Psoas muscle (tissue), 8 donors: ENCODE measurements around the gene RAI1. TPM values are rescaled to one million over a fixed set of nuclear protein-coding genes. Genes with fewer than 3 reads are reported as not detected.

Experiments
- ATAC-seq, 4 donors: fragments of 200-7000 bp; cut with Tn5 transposase; one replicate each; pipeline ENCODE4 v1.9.1; 2020; ENCODE audit warnings: moderate library complexity in 3 of 4, mild to moderate bottlenecking in 2 of 4
- DNase-seq, 2 donors: peaks; one replicate each; pipeline ENCODE4 v3.0.0-alpha.2; 2020
- H3K27ac ChIP-seq: fragments of 200-600 bp; one replicate; pipeline ENCODE4 v1.8.0; 2022
- H3K27me3 ChIP-seq, 3 donors: fragments of 200-600 bp in 1 of 3; one replicate each; pipeline versions ENCODE4 v1.6.1 to v1.8.0; 2013 to 2022; ENCODE audit warnings: low read length in 2 of 3, mild to moderate bottlenecking in 2 of 3, moderate library complexity in 1 of 3; ENCODE audit not compliant: insufficient read depth in 3 of 3
- H3K36me3 ChIP-seq, 2 donors: fragments of 200-600 bp in 1 of 2; one replicate each; pipeline versions ENCODE4 v1.6.1 to v1.8.0; 2013 to 2022; ENCODE audit warnings: low read depth in 1 of 2, mild to moderate bottlenecking in 1 of 2, moderate library complexity in 1 of 2; ENCODE audit not compliant: insufficient read depth in 1 of 2
- H3K4me1 ChIP-seq: fragments of 200-600 bp; one replicate; pipeline ENCODE4 v1.8.0; 2022
- H3K4me3 ChIP-seq: fragments of 200-600 bp; one replicate; pipeline ENCODE4 v1.8.0; 2022; ENCODE audit warnings: mild to moderate bottlenecking
- H3K9me3 ChIP-seq: fragments of 200-600 bp; one replicate; pipeline ENCODE4 v1.8.0; 2022
- CTCF ChIP-seq: fragments of 200-600 bp; IDR thresholded peaks from one replicate; pipeline ENCODE4 v1.8.0; 2022; ENCODE audit warnings: antibody characterized with exemption
- WGBS, 3 donors: extraction: QIAGEN DNeasy Blood & Tissue Kit; methylation state at CpG; one replicate each; pipeline versions ENCODE4 v1.1.6 to v1.1.7; 2013; 5-methylcytosine and 5-hydroxymethylcytosine counted together
- intact Hi-C, 2 donors: fragments of 100-400 bp; cut with DNase I; formaldehyde crosslinking; loops; one replicate each; pipeline versions ENCODE4 v1.11.0 to v1.14.2; 2022
- polyA plus RNA-seq, 3 donors: library from polyadenylated mRNA; stranded (reverse); fragments of 200-250 nt; gene quantifications; one replicate each; pipeline ENCODE4 v1.2.3, GENCODE V29; 2013
- total RNA-seq, 4 donors: library from RNA; stranded (reverse); fragmentation: NEBNext Ultra II Directional in 2 of 4; extraction: Animal tissue kit (Norgen Biotek cat#: 25700) in 2 of 4; gene quantifications; one replicate each; pipeline versions ENCODE4 v1.2.1 to v1.2.4, GENCODE V29; 2021 to 2023
- donor health status: healthy with polysubstance abuse.
- donor health status: DM: no; HTN: no; CAD: no; lungs with moderate emphysema.
- donor health status: Bipolar disorder and iron deficiency.
- donor health status: healthy.
- donor health status: DM: yes; HTN: yes; CAD: no.
- donor health status: DM: no; HTN: no; CAD: no.
- donor health status: DM: no; HTN: no; CAD: no.
- donor health status: DM: yes; HTN: yes; CAD: no.

Gene RAI1
- total and polyA plus RNA-seq, 7 donors = 4.0 to 9.0 (median 7.1) TPM

DNA sequence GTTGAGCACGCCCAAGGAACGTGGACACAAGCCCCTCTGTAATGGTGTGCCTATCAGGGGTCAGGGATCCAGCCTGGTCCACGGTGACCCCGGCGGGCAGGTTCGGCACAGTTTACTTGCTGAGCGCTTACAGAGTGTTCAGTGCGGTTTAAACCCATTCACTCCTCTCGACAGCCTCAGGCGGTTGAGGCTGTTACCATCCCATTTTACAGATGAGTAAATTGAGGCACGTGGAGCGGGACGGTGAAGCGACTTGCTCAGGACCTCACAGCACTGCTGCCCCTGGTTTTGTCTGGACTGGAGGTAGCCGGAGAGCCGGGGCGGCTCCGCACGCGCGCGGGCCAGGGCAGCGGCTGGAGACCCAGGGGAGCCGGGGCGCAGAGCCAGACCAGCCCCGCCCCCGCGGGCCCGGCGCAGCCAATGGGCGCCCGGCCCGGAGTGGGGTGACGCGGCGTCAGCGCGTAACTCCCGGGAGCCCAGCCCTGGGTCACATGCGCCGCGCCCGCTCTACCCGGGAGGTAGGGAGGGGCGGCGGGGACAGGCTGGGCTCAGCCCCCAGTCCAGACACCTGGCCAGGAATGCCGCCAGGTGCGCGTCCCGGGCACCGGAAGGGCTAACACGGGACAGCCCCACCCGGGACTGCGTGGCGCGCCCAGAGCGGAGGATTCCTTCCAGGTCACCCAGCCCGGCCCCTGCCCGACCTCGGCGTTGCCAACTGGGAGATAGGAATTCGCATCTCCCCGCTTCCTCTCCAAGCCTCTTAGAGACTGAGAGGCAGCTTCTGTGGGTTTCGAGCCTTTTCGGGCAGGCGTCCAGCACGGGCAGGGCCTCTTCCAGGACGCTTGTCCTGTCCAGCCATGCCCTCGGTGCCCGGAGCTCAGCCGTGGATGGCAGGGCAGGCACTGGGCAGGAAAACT lies 158.8 kb downstream of the RAI1 start:
- peak; percentile 73 to 79 (median 77) for ATAC-seq
- intact Hi-C loops = loop anchor here (1.0 to 2.0 kb wide), 2 partner anchors 15 to 28 kb away; no protein-coding TSS in a partner anchor

GRCh38 chr17:17840751-17841591 lies 159.7 kb downstream of the RAI1 start:
- Histone ChIP-seq H3K4me3 (peak overlapping the region; percentile 60), H3K9me3 (no peaks in the 10 kb centered on the region), H3K27ac (peak overlapping the region; percentile 100), H3K4me1 (peaks cover 51% of the 10 kb centered on the region), H3K27me3 (no peaks in the 10 kb centered on the region), H3K36me3 (no peaks in the 10 kb centered on the region)
- no peak for TF ChIP-seq CTCF
- 25 to 38% (median 33%) methylated on average over 7 of the region's 7 CpGs for WGBS, 3 donors
- intact Hi-C loops = loop anchor here (1.0 to 2.0 kb wide), 2 partner anchors 16 to 29 kb away; no protein-coding TSS in a partner anchor
- peak; percentile 7 to 14 (median 11) for ATAC-seq
- DNase-seq = no peak

More for the DNA sequence above, 158.8 kb downstream of the RAI1 start:
- Histone ChIP-seq H3K9me3 (no peaks in the 10 kb centered on the region), H3K36me3 (no peaks in the 10 kb centered on the region), H3K27me3 (no peaks in the 10 kb centered on the region), H3K4me1 (peaks cover 60% of the 10 kb centered on the region), H3K27ac (peak overlapping the region; percentile 100), H3K4me3 (peak overlapping the region; percentile 60)
- WGBS, 3 donors = 3 to 4% (median 3%) methylated on average over 53 to 71 of the region's 71 CpGs
- no peak for TF ChIP-seq CTCF
- DNase-seq = peak; percentile 90 to 94

DNA sequence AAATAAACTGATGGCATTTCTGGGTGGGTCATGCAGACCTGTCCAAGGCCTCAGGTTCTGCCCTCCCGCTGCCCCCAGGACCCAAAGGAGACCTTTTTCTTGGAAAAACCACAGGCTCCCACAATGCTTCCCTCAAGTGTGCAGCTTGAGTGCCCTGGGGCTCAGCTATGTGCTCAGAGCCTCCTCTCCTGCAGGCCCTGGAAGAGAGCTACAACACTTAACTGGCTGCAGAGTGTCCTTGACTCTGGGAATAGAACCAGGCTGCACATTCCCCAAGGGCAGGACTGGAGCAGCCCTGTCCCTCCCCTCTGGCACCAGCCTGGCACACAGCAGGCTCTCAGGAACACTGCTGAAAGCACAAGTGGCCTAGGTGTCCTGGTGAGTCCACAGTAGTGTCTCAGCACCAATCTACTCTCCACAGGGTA lies 160.4 kb downstream of the RAI1 start:
- Histone ChIP-seq H3K9me3 (no peaks in the 10 kb centered on the region), H3K36me3 (peaks cover 0 to 3% of the 10 kb centered on the region in 2 donors), H3K4me1 (peaks cover 51% of the 10 kb centered on the region), H3K27me3 (no peaks in the 10 kb centered on the region), H3K4me3 (no peak overlapping the region), H3K27ac (peak overlapping the region; percentile 100)
- TF ChIP-seq CTCF = no peak
- intact Hi-C loops = loop anchor here in 1 of 2 donors (2.0 kb wide), 1 partner anchor 17 kb away; no protein-coding TSS in a partner anchor
- DNase-seq (peak; percentile 50 to 83), ATAC-seq (peak; percentile 8 to 53 (median 37))
- 50 to 100% (median 83%) methylated on average over 1 of the region's 1 CpG for WGBS, 3 donors

DNA sequence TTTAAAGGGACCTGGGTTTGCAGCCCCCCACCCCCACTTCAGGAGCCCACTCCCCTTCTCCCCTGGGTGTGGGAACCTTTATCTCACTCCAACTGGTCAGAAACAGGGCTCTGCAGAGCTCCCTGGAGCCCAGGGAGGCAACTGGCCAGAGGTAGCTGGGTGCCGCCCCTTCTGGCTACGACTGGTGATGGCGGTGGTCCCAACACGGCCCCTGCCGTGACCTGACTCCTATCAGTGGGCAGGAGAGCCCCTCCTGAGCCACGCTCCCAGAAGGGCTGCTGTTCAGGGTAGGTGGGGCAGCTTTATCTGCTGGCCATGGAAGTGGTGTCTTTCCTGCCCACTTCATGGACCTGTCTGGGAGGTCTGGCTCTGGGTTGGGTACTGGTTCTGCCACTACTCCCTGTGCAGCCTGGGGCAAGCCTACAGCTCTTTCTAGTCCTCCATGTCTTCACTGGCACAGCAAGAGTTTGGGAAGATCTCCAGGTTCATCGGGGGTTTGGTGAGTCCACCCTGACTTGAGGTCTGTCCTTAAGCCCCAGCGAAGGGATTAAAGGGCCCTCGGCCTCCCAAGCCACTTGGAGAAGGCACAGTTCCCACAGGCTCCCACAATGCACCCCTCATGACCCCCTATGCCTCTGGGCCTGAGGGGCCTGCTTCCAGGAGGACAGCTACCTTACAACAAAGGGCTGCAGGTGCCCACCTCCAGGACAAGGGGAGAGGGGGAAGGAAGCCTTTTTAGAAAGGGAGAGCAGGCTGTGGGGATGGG lies 161.0 kb downstream of the RAI1 start:
- Histone ChIP-seq H3K4me1 (peaks cover 47% of the 10 kb centered on the region), H3K36me3 (peaks cover 0 to 10% of the 10 kb centered on the region in 2 donors), H3K9me3 (no peaks in the 10 kb centered on the region), H3K27me3 (no peaks in the 10 kb centered on the region), H3K27ac (peak overlapping the region; percentile 100), H3K4me3 (no peak overlapping the region)
- no peak for TF ChIP-seq CTCF
- 40 to 45% (median 42%) methylated on average over 9 of the region's 9 CpGs for WGBS, 3 donors
- ATAC-seq (no peak), DNase-seq (no peak)
- intact Hi-C loops = no loop called here
